DMS79 treated with DMSO at 0.1 percent for 48 hours (cell line): ENCODE measurements around the gene PHACTR1.
"Not testable (repeated sequence)": the region's sequence is repeated elsewhere in the genome, so short reads cannot be mapped to it uniquely, and the experiment has no call there.

Source experiments
- DNase-seq: peaks from one replicate; lab custom pipeline; 2025; lab: John Stamatoyannopoulos, UW

Gene PHACTR1

DNA sequence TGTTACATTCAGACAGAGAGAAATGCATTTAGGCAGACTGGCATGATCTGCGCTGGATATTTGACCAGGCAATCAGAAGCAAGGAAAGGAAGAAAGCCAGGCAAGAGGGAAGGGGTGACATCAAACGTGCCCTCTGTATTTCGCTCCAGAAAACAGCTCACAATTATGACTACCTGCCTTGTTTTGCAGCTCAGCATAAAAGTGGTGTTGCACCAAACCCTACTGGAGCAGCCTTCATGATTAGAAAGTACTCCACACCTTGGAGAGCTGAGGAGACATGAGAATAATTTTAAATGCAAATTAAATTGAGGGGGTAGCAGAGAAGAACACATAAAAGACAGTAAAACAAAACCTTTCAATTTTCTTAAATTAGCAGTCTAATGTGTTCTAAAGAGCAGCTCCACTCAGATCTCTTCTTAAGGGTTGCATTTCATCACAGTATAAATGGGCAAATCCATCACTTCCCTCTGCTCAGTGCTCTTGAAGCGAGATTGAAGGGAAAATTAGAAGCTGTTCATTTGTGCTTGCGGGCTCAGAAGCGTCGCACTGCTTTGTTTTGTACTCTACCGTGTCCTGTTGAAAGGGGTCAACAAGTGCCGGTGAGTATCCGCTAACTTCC is at the start of gene PHACTR1:
Gene PHACTR1 (plus strand): TSS at position 470 of the 619 bp plus-strand sequence.
- peak; percentile 3 for DNase-seq

DNA sequence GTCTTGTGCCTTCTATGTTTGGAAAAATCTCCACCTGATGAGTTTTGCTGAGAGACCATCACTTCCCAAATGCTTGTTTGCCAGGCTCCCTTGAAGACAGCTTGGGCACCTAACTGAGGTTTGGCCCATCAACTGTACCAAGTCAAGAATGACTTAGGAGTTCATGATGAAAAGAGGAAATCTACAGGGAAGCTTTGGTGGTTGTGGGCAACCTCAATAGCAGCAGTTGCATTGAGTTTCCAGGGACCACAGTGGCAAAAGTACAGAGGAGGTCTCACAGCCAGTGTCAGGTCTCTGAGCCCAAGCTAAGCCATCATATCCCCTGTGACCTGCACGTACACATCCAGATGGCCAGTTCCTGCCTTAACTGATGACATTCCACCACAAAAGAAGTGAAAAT is 49.7 kb upstream of the PHACTR1 start:
- DNase-seq: no peak

DNA sequence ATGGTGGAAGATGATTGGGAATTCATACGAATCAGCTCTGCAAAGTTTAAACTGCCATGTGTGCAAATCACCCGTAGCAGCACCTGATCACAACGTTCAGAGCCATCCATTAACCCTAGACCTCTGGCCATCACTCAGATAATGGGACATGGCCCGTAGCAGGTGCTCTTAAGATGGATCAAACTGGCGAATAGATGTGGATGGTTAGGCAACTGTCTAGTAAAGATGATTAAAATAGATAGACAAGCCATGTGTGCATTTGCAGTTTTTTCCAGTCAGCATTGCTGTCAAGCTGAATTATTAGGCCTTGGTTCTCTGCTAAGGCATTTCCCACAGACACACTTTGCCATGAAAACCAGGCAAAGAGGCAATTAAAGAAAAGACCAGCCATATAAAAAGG is 40.6 kb upstream of the PHACTR1 start:
- no peak for DNase-seq

DNA sequence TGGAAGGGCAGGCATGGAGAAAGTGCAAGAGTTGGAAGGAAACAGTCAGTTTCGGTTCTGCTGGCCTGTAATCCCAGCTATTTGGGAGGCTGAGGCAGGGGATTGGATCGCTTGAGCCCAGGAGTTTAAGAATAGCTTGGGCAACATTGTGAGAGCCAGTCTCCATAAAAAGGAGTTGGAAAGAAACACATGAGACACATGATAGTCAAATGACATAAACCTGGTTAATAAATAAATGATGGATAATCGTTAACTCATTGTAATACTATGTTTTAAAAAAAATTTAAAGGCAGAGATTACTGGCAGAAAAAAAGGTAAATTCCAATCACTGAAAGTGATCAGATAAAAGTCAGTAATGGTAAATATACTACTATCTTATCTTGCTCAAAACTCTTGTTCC is 37.2 kb upstream of the PHACTR1 start:
- no peak for DNase-seq

- DNase-seq: no peak
Measured at GRCh38 chr6:12693122-12693521, 23.4 kb upstream of the PHACTR1 start.

DNA sequence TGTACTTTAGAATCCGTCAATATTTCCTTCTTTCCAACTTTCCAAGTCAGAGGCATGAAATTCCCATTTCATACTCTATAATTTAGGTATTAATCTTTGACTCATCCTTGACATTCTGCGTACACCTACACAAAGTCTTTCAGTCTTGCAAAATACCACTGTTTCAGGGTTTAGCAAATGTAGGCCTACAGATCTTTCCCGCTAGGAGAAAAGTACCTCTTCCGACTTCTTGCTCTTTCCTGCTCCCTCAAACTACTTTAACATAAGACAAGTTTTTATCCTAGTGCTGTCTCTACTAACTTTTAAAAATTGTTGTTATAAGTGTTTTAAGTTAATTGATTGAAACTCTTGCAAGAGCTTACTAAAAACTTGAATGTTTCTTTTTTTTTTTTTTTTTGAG is 18.3 kb upstream of the PHACTR1 start:
- DNase-seq: no peak

- no peak for DNase-seq
Measured at GRCh38 chr6:12704946-12705345, 11.6 kb upstream of the PHACTR1 start.

DNA sequence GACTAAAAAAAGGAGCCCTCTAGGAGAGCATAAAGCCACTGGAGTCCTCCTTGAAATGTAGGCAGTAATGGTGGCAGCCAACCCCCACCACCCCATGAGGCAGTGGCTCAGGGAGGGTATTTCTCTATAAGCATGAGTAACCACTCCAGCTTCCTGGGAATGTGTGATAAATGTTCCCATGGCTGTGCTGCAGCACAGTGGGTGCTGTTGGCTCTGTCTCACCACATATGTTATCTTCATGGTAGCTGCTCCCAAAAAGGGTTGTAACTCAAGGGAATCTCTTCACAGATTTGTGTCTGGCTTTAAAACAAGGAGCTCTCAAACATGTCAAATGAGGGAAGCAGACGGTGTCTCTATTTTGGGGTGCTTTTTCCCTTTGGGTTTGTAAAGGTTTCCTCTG is 7.5 kb upstream of the PHACTR1 start:
- no peak for DNase-seq

GRCh38 chr6:12709556-12710232 is 6.9 kb upstream of the PHACTR1 start:
- DNase-seq: no peak

GRCh38 chr6:12710921-12711320 is 5.6 kb upstream of the PHACTR1 start:
- no peak for DNase-seq

DNA sequence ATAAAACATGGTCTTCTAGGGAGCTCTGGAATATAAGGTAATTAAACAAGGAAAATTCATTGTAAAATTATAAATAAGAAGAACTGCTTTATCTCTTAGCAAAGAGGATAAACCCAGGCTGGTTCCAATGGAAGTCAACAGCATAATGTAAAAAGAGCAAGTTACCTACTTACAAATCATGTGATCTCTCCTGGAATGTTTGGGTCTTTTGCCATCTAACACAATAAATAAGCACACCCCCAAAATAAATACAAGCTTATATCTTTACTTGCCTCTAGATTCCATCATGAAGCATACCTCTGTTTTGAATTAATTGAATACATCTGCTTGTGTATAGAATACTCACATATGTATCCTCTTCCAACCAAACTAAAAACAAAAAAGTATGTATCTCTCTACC is 2.5 kb upstream of the PHACTR1 start:
- no peak for DNase-seq

DNA sequence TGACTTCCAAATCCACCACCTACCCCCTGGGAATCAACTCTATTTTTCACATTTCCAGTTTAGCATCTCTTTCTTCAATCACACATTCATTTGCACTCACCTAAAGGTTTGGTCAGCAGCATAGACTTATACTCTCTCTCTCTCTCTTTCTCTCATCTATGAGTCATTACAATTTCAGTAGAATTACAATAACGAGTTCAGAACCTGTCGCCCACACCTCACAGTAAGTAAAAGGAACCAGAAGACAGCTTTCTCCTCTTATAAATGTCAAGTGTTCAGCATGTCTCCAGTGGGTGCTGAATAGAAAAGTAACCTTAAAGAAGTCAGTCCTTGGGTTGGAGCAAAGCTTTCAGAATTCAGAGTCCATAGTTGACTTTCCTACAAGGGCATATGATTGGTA is 1.1 kb upstream of the PHACTR1 start:
- DNase-seq: no peak

- no peak for DNase-seq
Measured at GRCh38 chr6:12717356-12717755, 789 bp downstream of the PHACTR1 start.

DNA sequence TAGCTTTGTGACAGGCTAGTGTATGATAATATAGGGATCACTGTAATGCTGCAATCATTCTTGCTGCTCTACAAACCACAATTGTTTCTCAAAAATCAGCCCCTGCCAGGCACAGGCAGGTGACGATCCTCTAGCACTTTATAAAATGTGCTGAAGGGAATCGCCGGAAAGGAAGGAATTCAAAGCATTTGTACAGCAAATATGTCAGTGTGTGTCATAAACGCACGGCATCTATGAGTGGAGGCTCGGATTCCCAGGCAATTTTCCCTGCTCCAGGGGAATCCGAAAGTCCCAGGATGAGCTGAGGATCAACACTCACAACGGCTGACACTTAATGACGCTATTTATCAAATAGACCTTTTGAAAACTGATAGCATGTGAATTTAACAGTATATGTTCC is 1.4 kb downstream of the PHACTR1 start:
- no peak for DNase-seq

DNA sequence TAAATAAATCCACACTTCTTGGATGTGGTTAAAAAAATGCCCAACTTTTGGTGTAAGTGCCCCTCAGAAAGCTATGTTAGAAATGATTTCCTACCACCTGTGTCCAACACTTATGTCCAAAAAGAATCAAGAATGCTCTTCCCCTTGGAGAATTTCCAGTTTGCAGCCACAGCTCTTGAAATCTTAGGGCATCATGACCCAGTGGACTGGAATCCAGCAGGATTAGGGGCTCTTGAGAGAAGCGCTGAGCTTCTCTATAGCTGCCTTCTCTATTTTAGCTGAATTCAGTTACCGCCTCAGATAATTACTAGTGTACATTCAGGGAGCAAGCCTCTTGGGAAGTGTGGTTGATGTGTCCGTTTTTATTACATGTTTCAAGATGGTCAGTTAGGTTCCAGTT is 2.5 kb downstream of the PHACTR1 start:
- DNase-seq: no peak

- DNase-seq: no peak
Measured at GRCh38 chr6:12720310-12720709, 3.7 kb downstream of the PHACTR1 start.

DNA sequence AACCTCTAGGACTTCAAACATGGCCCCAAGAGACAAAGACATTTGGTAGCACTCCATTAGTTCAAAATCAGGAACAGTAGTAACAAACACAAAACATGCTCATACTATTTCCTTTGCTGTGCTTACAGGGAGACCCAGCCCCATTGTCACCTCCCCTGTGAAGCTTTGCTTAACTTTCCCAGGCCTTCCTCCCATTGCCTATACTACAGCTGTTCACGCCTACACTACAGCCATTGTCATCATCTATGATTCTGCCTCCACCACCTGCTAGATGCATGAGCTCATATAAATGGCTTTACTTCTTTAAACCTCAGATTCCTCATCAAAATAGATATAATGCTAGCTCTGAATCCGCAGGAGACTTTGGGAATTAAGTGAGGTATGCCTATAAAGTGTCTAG is 8.7 kb downstream of the PHACTR1 start:
- DNase-seq: no peak

- DNase-seq: no peak
Measured at GRCh38 chr6:12729467-12729866, 12.9 kb downstream of the PHACTR1 start.

DNA sequence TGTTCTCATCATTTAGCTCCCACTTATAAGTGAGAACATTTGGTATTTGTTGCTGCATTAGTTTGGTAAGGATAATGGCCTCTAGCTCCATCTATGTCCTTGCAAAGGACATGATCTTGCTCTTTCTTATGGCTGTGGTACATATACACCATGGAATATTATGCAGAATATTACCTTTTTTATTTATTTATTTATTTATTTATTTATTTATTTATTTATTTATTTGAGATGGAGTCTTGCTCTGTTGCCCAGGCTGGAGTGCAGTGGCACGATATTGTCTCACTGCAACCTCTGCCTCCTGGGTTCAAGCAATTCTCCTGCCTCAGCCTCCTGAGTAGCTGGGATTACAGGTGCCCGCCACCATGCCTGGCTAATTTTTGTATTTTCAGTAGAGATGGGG is 14.2 kb downstream of the PHACTR1 start:
- not testable (repeated sequence) for DNase-seq

- DNase-seq: peak; percentile 6
Measured at GRCh38 chr6:12733876-12734275, 17.3 kb downstream of the PHACTR1 start.

DNA sequence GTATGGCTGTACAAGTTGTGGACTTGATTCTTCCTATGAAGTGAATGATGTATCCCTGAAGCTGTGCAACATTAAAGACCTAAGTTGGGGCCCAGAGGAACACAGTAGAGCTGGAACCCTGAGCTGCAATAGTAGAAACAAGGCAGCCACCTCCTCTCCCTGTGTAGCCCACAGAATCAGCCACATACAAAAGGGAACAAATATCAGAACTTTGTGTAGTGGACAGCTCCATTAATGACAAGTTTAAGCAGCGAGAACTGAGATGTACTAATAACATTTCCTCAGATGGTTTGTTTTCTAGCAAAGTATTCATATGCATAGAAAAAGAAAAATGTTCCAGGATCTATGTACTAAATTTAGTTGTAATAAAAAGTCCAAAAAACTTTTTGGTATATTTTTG is 19.2 kb downstream of the PHACTR1 start:
- no peak for DNase-seq

DNA sequence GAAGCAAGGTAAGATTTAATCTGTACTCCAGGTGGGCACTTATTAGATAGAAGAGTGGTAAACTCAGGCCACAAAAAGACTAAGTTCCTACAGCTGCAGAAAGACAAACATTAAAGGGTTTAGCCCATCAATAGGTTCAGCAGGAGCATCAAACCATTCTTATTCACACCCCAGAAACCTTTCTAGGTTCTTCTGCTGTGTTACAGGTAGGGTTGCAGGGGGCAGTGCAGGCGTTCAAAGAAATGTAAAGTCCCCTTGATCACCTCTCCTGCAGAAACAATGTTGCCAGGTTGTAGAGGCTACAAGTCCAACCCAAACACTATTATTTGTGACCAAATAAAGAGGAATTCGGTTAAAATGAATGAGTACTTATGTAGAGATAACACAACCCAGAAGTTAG is 31.8 kb downstream of the PHACTR1 start:
- DNase-seq: no peak

- DNase-seq: peak; percentile 31
Measured at GRCh38 chr6:12748815-12749521, 32.4 kb downstream of the PHACTR1 start.
